Activated T-cell treated with anti-CD3 and anti-CD28 coated beads, Interleukin-2, amount 50 U/mL, for 72 hours (primary cell): ENCODE results near the gene DCBLD1. TPM values are rescaled to one million over a fixed set of nuclear protein-coding genes. Genes with fewer than 3 reads are reported as not detected.

Experiments used
- ATAC-seq, 2 donors: fragments of 150-1000 bp; cut with Tn5 transposase; replicated peaks in 1 of 2; 2 replicates each; pipeline ENCODE4 v1.10.0; 2021; ENCODE audit warnings: moderate library complexity in 2 of 2, mild to moderate bottlenecking in 1 of 2
- DNase-seq, 2 donors: peaks; one replicate each; pipeline ENCODE4 v3.0.0; 2021 to 2022; ENCODE audit warnings: mixed read lengths in 1 of 2
- H3K27ac Mint-ChIP-seq: one replicate; pipeline ENCODE4 v1.8.0; 2022; ENCODE audit warnings: mild to moderate bottlenecking, moderate library complexity, mixed read lengths
- H3K27me3 Mint-ChIP-seq: one replicate; pipeline ENCODE4 v1.8.0; 2022; ENCODE audit warnings: low read depth, mixed read lengths
- H3K36me3 Mint-ChIP-seq, 2 donors: one replicate each; pipeline ENCODE4 v1.8.0; 2022; ENCODE audit warnings: mixed read lengths in 2 of 2, mild to moderate bottlenecking in 1 of 2; ENCODE audit not compliant: insufficient read depth in 2 of 2
- H3K4me1 Mint-ChIP-seq: one replicate; pipeline ENCODE4 v1.8.0; 2022; ENCODE audit warnings: low read depth, mixed read lengths
- H3K4me3 Mint-ChIP-seq, 2 donors: one replicate each; pipeline ENCODE4 v1.8.0; 2022; ENCODE audit warnings: mild to moderate bottlenecking in 2 of 2, mixed read lengths in 2 of 2, moderate library complexity in 2 of 2
- H3K9me3 Mint-ChIP-seq, 2 donors: one replicate each; pipeline ENCODE4 v1.8.0; 2022; ENCODE audit warnings: mixed read lengths in 2 of 2
- total RNA-seq, 2 donors: library from RNA; stranded (reverse); gene quantifications; one replicate each; pipeline ENCODE4 v1.2.3, GENCODE V29; 2022

Gene DCBLD1
- total RNA-seq, 2 donors from 2014 or later, result 2.9 to 3.4 TPM

GRCh38 chr6:117549611-117550010, 67.1 kb downstream of the DCBLD1 start:
- DNase-seq (no peak), ATAC-seq (no peak)
- peaks cover 0 to 3% of the 10 kb centered on the region in 2 donors for H3K36me3 Mint-ChIP-seq
- peak overlapping the region; percentile 87 for H3K27ac Mint-ChIP-seq
- peaks cover 17% of the 10 kb centered on the region for H3K27me3 Mint-ChIP-seq
- H3K4me3 Mint-ChIP-seq, result peak overlapping the region; percentile 82 to 84
- peaks cover 44% of the 10 kb centered on the region for H3K4me1 Mint-ChIP-seq
- H3K9me3 Mint-ChIP-seq, result no peaks in the 10 kb centered on the region

GRCh38 chr6:117550078-117550600, 67.7 kb downstream of the DCBLD1 start:
- Mint-ChIP-seq H3K9me3 (no peaks in the 10 kb centered on the region), H3K27ac (no peak overlapping the region), H3K27me3 (peaks cover 17% of the 10 kb centered on the region), H3K4me1 (peaks cover 45% of the 10 kb centered on the region), H3K4me3 (peak overlapping the region in 1 of 2 donors; percentile 84), H3K36me3 (peaks cover 0 to 3% of the 10 kb centered on the region in 2 donors)
- ATAC-seq (no peak), DNase-seq (no peak)

- no peak overlapping the region for H3K4me3 Mint-ChIP-seq
- no peak overlapping the region for H3K27ac Mint-ChIP-seq
- peaks cover 17% of the 10 kb centered on the region for H3K27me3 Mint-ChIP-seq
Measured at GRCh38 chr6:117550618-117551242, 68.3 kb downstream of the DCBLD1 start.

GRCh38 chr6:117552618-117553017, 70.1 kb downstream of the DCBLD1 start:
- Mint-ChIP-seq H3K27ac (no peak overlapping the region), H3K36me3 (peaks cover 0 to 3% of the 10 kb centered on the region in 2 donors), H3K4me1 (peaks cover 36% of the 10 kb centered on the region), H3K27me3 (peaks cover under 1% of the 10 kb centered on the region), H3K4me3 (no peak overlapping the region), H3K9me3 (no peaks in the 10 kb centered on the region)
- DNase-seq (no peak), ATAC-seq (no peak)

More at GRCh38 chr6:117550618-117551242, 68.3 kb downstream of the DCBLD1 start:
- H3K4me1 Mint-ChIP-seq, result peaks cover 48% of the 10 kb centered on the region
- no peaks in the 10 kb centered on the region for H3K9me3 Mint-ChIP-seq
- DNase-seq (no peak), ATAC-seq (no peak)
- peaks cover 0 to 3% of the 10 kb centered on the region in 2 donors for H3K36me3 Mint-ChIP-seq

GRCh38 chr6:117553142-117553541, 70.7 kb downstream of the DCBLD1 start:
- peaks cover 33% of the 10 kb centered on the region for H3K4me1 Mint-ChIP-seq
- peaks cover 0 to 3% of the 10 kb centered on the region in 2 donors for H3K36me3 Mint-ChIP-seq
- DNase-seq (no peak), ATAC-seq (no peak)
- no peaks in the 10 kb centered on the region for H3K9me3 Mint-ChIP-seq
- H3K27me3 Mint-ChIP-seq, result no peaks in the 10 kb centered on the region
- H3K27ac Mint-ChIP-seq, result no peak overlapping the region
- H3K4me3 Mint-ChIP-seq, result no peak overlapping the region

- DNase-seq (no peak), ATAC-seq (peak in 1 of 2 donors; percentile 33)
- peaks cover 11% of the 10 kb centered on the region for H3K4me1 Mint-ChIP-seq
- H3K36me3 Mint-ChIP-seq, result no peaks in the 10 kb centered on the region
- no peaks in the 10 kb centered on the region for H3K27me3 Mint-ChIP-seq
- no peaks in the 10 kb centered on the region for H3K9me3 Mint-ChIP-seq
- no peak overlapping the region for H3K27ac Mint-ChIP-seq
- no peak overlapping the region for H3K4me3 Mint-ChIP-seq
Measured at GRCh38 chr6:117555262-117555849, 72.9 kb downstream of the DCBLD1 start.

- no peaks in the 10 kb centered on the region for H3K9me3 Mint-ChIP-seq
- H3K36me3 Mint-ChIP-seq, result no peaks in the 10 kb centered on the region
- no peak overlapping the region for H3K4me3 Mint-ChIP-seq
- DNase-seq (peak; percentile 21 to 44), ATAC-seq (no peak)
- no peaks in the 10 kb centered on the region for H3K27me3 Mint-ChIP-seq
- H3K27ac Mint-ChIP-seq, result no peak overlapping the region
- H3K4me1 Mint-ChIP-seq, result peaks cover 5% of the 10 kb centered on the region
Measured at GRCh38 chr6:117555882-117556498, 73.5 kb downstream of the DCBLD1 start.

- ATAC-seq (no peak), DNase-seq (no peak)
- Mint-ChIP-seq H3K27me3 (no peaks in the 10 kb centered on the region), H3K4me1 (peaks cover 4% of the 10 kb centered on the region), H3K4me3 (no peak overlapping the region), H3K9me3 (no peaks in the 10 kb centered on the region), H3K27ac (no peak overlapping the region), H3K36me3 (no peaks in the 10 kb centered on the region)
Measured at GRCh38 chr6:117557951-117558350, 75.5 kb downstream of the DCBLD1 start.

GRCh38 chr6:117558818-117559217, 76.3 kb downstream of the DCBLD1 start:
- H3K9me3 Mint-ChIP-seq, result no peaks in the 10 kb centered on the region
- H3K36me3 Mint-ChIP-seq, result no peaks in the 10 kb centered on the region
- ATAC-seq, result no peak
- no peaks in the 10 kb centered on the region for H3K27me3 Mint-ChIP-seq
- peaks cover 4% of the 10 kb centered on the region for H3K4me1 Mint-ChIP-seq
- DNase-seq, result no peak
- H3K4me3 Mint-ChIP-seq, result no peak overlapping the region
- no peak overlapping the region for H3K27ac Mint-ChIP-seq

GRCh38 chr6:117559299-117559698, 76.8 kb downstream of the DCBLD1 start:
- H3K36me3 Mint-ChIP-seq, result no peaks in the 10 kb centered on the region
- no peak overlapping the region for H3K27ac Mint-ChIP-seq
- no peaks in the 10 kb centered on the region for H3K27me3 Mint-ChIP-seq
- H3K9me3 Mint-ChIP-seq, result no peaks in the 10 kb centered on the region
- ATAC-seq (no peak), DNase-seq (no peak)
- no peak overlapping the region for H3K4me3 Mint-ChIP-seq
- peaks cover 4% of the 10 kb centered on the region for H3K4me1 Mint-ChIP-seq

GRCh38 chr6:117561128-117561527, 78.7 kb downstream of the DCBLD1 start:
- Mint-ChIP-seq H3K4me3 (no peak overlapping the region), H3K27me3 (no peaks in the 10 kb centered on the region), H3K4me1 (no peaks in the 10 kb centered on the region), H3K36me3 (no peaks in the 10 kb centered on the region), H3K9me3 (no peaks in the 10 kb centered on the region), H3K27ac (no peak overlapping the region)
- DNase-seq, result no peak
- ATAC-seq, result no peak

GRCh38 chr6:117564681-117565080, 82.2 kb downstream of the DCBLD1 start:
- ATAC-seq (no peak), DNase-seq (no peak)
- Mint-ChIP-seq H3K4me3 (no peak overlapping the region), H3K4me1 (peaks cover 11% of the 10 kb centered on the region), H3K9me3 (no peaks in the 10 kb centered on the region), H3K27me3 (no peaks in the 10 kb centered on the region), H3K27ac (no peak overlapping the region), H3K36me3 (peaks cover 3 to 7% of the 10 kb centered on the region in 2 donors)

- H3K36me3 Mint-ChIP-seq, result peaks cover 11 to 27% of the 10 kb centered on the region in 2 donors
- H3K27me3 Mint-ChIP-seq, result no peaks in the 10 kb centered on the region
- no peak for ATAC-seq
- no peaks in the 10 kb centered on the region for H3K9me3 Mint-ChIP-seq
- no peak for DNase-seq
- H3K27ac Mint-ChIP-seq, result no peak overlapping the region
- H3K4me3 Mint-ChIP-seq, result no peak overlapping the region
- H3K4me1 Mint-ChIP-seq, result peaks cover 12% of the 10 kb centered on the region
Measured at GRCh38 chr6:117568247-117568646, 85.8 kb downstream of the DCBLD1 start.
